Kidney glomerular epithelial cell (primary cell): ENCODE results near the gene PTPRG.
A peak's percentile ranks its signal among the peaks of the same experiment; 100 is the strongest.

Experiments used
- DNase-seq: peaks from one replicate; lab custom pipeline; 2025; lab: John Stamatoyannopoulos, UW

The PTPRG gene

GRCh38 chr3:62188681-62189375, 627.5 kb downstream of the PTPRG start:
- DNase-seq, result peak; percentile 80

GRCh38 chr3:62189376-62189698, 628.0 kb downstream of the PTPRG start:
- no peak for DNase-seq

GRCh38 chr3:62192891-62193290, 631.5 kb downstream of the PTPRG start:
- DNase-seq, result no peak

GRCh38 chr3:62193586-62194345, 632.4 kb downstream of the PTPRG start:
- no peak for DNase-seq

GRCh38 chr3:62197350-62198012, 636.1 kb downstream of the PTPRG start:
- DNase-seq, result no peak

GRCh38 chr3:62199126-62199525, 637.8 kb downstream of the PTPRG start:
- DNase-seq, result no peak

- peak; percentile 13 for DNase-seq
Observed at GRCh38 chr3:62201438-62202035, 640.2 kb downstream of the PTPRG start.

- DNase-seq, result no peak
Observed at GRCh38 chr3:62203152-62203551, 641.8 kb downstream of the PTPRG start.

- no peak for DNase-seq
Observed at GRCh38 chr3:62203561-62203960, 642.2 kb downstream of the PTPRG start.

GRCh38 chr3:62207197-62207596, 645.8 kb downstream of the PTPRG start:
- DNase-seq, result no peak

- no peak for DNase-seq
Observed at GRCh38 chr3:62208385-62208784, 647.0 kb downstream of the PTPRG start.

GRCh38 chr3:62209101-62209500, 647.7 kb downstream of the PTPRG start:
- no peak for DNase-seq

GRCh38 chr3:62210011-62210410, 648.6 kb downstream of the PTPRG start:
- DNase-seq, result no peak

- DNase-seq, result no peak
Observed at GRCh38 chr3:62211675-62212429, 650.5 kb downstream of the PTPRG start.

GRCh38 chr3:62214850-62215249, 653.5 kb downstream of the PTPRG start:
- DNase-seq, result no peak

- no peak for DNase-seq
Observed at GRCh38 chr3:62220616-62221015, 659.2 kb downstream of the PTPRG start.

GRCh38 chr3:62225051-62225450, 663.7 kb downstream of the PTPRG start:
- DNase-seq, result peak; percentile 2

- DNase-seq, result no peak
Observed at GRCh38 chr3:62226601-62227339, 665.4 kb downstream of the PTPRG start.

- no peak for DNase-seq
Observed at GRCh38 chr3:62228467-62228866, 667.1 kb downstream of the PTPRG start.

- no peak for DNase-seq
Observed at GRCh38 chr3:62229211-62229610, 667.8 kb downstream of the PTPRG start.

GRCh38 chr3:62229908-62230307, 668.5 kb downstream of the PTPRG start:
- DNase-seq, result no peak
